Stimulated activated CD4-positive, alpha-beta T cell treated with anti-CD3 and anti-CD28 coated beads, Interleukin-12 subunit alpha, Interleukin-12 subunit beta, amount 100 ng/mL, for 4 hours (primary cell): ENCODE measurements around the gene RAB3IP.
"Not testable (repeated sequence)": the region's sequence is repeated elsewhere in the genome, so short reads cannot be mapped to it uniquely, and the experiment has no call there.

Source experiments
- DNase-seq: peaks from one replicate; pipeline ENCODE4 v3.0.0-alpha.2; 2020

Gene RAB3IP

DNA sequence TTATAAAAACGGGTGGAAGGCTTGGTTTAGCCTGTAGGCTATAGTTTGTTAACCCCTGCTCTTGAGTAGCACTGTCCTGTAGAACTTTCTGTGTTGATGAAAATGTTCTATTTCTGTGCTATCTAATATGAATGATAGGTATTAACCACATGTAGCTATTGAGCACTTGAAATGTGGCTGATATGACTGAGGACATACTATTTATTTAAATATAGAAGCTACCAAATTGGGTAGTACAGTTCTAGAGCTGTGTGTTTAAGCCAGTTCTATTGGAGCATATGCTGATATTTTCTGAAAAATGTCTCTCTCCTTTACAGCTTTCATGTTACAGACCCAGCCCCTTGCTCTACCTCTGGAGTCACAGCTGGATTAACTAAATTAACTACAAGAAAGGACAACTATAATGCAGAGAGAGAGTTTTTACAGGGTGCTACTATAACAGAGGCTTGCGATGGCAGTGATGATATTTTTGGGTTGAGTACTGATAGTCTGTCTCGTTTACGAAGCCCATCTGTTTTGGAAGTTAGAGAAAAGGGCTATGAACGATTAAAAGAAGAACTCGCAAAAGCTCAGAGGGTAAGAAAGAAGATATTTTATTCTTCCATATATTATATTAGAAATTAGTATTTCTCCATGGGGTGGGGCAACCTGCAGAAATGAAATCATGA lies 17.6 kb downstream of the RAB3IP start:
- DNase-seq: no peak

GRCh38 chr12:69758105-69758504 lies 19.4 kb downstream of the RAB3IP start:
- no peak for DNase-seq

DNA sequence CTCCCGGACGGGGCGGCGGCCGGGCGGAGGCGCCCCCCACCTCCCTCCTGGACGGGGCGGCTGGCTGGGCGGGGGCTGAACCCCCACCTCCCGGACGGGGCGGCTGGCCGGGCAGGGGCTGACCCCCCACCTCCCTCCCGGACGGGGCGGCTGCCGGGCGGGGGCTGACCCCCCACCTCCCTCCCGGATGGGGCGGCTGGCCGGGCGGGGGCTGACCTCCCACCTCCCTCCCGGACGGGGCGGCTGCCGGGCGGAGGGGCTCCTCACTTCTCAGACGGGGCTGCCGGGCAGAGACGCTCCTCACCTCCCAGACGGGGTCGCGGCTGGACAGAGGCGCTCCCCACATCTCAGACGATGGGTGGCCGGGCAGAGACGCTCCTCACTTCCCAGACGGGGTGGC lies 20.9 kb downstream of the RAB3IP start:
- DNase-seq: not testable (repeated sequence)

- no peak for DNase-seq
Observed at GRCh38 chr12:69765515-69765914, 26.9 kb downstream of the RAB3IP start.

- no peak for DNase-seq
Observed at GRCh38 chr12:69766260-69766659, 27.6 kb downstream of the RAB3IP start.

DNA sequence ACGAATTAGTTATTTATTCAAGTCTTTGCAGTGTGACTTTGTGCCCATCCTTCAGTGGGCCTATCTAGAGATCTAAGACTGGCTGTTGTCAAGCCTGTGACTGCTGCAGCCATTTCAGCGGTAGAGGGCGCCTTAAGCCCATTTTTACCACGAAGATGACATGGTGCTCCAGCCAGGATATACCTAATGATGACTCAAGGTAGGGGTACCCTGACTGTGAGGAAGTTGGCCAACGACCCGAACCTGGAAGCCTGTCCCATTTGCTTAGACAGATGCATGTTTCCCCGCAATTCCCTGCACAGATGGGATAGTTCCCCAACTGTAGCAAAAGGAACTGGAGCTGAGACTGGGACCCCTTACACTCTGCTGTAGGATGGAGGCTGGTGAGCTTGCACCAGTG lies 41.3 kb downstream of the RAB3IP start:
- no peak for DNase-seq

DNA sequence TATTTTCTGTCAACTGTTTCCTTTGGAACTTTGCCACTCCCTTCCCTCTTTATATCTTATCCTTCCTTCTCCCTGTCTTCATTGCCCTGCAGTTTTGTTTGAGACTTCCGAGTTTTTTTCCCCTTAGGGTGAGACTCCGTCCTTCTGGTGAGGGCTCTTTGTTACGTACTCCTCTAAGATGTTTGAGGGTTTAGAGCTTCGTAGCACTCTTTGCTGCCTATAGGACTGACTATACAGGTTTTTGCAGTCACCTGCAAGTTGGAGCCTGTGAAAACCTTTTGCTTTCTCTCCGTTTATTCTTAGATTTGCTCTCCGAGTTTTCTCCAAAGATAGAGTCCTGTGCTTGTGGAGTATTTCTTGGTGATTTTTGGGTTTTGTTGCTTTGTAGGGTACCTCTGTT lies 44.7 kb downstream of the RAB3IP start:
- no peak for DNase-seq

- DNase-seq: no peak
Observed at GRCh38 chr12:69789351-69789750, 50.7 kb downstream of the RAB3IP start.

DNA sequence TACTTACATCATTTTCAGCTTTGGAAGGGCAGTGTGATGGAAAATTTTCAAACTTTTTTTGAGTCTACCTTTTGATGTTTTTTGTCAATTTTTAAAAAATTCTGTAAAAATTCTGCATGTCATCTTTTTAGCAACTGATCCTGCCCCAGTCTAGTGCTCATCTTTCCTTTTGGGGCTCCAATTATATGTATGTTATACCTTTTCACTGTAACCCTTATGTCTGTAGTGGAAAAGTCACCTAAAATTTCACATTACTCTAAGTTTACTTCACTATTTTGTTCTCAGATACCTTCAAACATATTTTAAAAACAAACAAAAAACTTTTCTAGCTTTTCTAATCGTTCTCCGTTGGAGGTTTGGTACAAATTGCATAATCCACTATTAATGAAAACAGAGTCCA lies 53.9 kb downstream of the RAB3IP start:
- no peak for DNase-seq

DNA sequence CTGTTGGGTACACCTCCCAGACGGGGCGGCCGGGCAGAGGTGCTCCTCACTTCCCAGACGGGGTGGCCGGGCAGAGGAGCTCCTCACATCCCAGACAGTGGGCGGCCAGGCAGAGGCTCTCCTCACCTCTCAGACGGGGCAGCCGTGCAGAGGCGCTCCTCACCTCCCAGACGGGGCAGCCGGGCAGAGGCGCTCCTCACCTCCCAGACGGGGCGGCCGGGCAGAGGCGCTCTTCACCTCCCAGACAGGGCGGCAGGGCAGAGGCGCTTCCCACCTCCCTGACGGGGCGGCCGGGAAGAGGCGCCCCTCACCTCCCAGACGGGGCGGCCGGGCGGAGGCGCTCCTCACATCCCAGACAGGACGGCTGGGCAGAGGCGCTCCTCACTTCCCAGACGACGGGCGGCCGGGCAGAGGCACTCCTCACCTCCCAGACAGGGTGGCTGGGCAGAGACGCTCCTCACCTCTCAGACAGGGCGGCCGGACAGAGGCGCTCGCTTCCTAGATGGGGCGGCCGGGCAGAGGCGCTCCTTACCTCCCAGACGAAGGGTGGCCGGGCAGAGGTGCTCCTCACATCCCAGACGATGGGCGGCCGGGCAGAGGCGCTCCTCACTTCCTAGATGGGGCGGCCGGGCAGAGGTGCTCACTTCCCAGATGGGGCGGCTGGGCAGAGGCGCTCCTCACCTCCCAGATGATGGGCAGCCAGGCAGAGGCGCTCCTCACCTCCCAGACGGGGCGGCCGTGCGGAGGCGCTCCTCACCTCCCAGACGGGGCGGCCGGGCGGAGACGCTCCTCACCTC lies 68.6 kb downstream of the RAB3IP start:
- DNase-seq: not testable (repeated sequence)

DNA sequence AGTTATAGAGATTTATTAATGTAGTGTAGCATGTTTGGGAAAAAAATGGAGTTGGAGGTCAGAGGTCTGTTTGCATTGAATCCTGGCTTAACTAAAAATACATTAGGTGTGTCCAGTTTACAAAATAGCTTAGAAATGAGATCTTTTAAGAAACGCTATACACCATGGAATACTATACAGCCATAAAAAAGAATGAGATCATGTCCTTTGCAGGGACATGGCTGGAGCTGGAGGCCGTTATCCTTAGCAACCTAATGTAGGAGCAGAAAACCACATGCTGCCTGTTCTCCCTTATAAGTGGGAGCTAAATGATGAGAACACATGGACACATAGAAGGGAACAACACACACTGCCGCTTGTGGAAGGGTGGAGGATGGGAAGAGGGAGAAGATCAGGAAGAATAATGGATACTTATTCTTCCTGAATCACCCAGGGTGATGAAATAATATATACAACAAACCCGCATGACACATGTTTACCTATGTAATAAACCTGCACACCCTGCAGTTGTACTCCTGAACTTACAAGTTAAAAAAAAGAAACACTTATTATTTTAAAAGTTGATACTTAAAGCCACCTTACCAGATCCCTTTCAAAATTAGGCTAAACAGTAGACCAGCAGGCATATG lies 72.3 kb downstream of the RAB3IP start:
- DNase-seq: no peak

- DNase-seq: no peak
Observed at GRCh38 chr12:69816082-69816481, 77.4 kb downstream of the RAB3IP start.

- no peak for DNase-seq
Observed at GRCh38 chr12:69821032-69821455, 82.4 kb downstream of the RAB3IP start.

DNA sequence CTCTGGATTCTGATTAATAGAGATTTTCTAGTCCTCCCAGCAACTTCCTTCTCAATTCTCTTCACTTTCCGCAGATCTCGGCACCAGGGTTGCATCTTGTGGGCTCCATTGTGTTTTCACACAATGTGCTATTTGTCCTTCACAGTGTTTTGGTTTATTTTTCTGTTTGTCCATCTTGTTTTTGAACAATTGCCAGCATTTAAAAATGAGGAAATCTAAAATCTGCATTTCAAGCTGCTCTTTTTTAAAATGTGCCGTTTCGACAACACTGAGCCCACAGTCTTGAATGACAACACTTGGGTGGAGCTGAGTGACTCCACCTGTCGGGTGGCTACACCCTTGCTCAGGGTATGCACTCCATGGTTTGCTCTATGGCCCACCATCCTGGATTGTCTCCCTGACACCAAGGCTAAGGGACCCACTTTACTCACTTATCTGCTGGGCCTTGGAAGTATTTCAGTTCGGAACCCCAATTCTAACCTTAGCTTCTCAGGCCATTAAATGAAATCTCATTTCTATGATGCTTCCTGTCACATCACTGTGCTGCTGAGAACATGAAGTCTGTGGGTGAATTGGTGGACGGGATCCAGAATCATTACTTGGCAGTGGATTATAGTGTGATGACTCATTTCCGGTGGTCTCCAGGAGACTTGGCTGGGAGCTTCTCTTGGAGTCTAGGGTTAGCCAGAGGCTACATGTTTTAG lies 82.9 kb downstream of the RAB3IP start:
- DNase-seq: no peak

DNA sequence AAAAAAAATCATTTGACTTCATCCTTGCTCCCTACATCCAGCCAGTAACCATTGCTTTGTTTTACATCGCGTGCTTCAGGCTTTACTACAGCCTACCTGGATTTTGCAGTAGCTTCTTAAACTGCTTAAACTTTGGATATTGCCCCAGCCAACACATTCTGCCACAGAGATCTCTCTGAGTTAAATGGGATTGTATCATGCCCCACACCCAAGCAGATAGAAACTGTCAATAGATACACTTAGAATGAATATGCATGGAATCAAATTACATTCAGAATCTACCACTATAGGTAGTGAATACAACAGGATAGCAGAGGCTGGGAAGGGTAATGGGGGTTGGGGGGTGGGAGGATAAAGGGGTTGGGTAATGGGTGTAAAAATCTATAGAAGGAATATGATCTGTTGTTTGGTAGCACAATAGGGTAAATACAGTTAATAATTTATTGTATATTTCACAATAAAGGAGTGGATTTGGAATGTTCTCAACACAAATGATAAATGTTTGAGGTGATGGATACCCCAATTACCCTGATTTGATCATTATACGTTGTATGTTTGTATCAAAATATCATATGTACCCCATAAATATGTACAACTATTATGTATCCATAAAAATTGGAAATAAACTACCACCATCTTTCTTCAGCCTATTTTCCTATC lies 83.7 kb downstream of the RAB3IP start:
- no peak for DNase-seq

DNA sequence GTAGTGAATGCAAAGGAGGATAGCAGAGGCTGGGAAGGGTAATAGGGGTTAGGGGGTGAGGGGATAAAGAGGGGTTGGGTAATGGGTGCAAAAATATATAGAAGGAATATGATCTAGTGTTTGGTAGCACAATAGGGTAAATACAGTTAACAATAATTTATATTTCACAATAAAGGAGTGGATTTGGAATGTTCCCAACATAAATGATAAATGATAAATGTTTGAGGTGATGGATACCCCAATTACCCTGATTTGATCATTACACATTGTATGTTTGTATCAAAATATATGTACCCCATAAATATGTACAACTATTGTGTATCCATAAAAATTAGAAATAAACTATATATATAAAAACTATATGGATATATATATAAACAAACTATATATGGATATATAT lies 85.4 kb downstream of the RAB3IP start:
- no peak for DNase-seq

- no peak for DNase-seq
Observed at GRCh38 chr12:69824966-69825560, 86.4 kb downstream of the RAB3IP start, which contains the start of gene MYRFL. MYRFL (plus strand) TSS chr12:69825227; CDS start chr12:69825518, 291 bp downstream.

DNA sequence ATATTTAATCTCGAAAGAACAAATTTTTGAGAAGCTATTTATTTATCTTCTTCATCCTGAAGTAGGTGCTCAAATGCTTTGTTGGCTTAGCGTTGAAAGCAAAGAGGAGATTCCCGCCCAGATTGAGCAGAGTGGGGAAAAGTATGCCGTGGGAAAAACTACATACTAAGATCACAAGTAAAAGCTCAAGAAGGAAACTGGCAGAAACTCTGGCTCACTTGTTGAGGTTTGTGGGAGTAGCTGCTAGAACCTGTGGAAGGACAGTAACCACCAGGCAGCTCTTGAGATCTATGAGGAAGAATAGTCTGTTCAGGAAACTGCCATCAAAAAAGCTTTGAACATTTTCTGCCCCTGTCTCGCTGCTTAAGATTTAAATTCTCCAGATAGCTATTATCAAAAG lies 90.2 kb downstream of the RAB3IP start:
- no peak for DNase-seq

DNA sequence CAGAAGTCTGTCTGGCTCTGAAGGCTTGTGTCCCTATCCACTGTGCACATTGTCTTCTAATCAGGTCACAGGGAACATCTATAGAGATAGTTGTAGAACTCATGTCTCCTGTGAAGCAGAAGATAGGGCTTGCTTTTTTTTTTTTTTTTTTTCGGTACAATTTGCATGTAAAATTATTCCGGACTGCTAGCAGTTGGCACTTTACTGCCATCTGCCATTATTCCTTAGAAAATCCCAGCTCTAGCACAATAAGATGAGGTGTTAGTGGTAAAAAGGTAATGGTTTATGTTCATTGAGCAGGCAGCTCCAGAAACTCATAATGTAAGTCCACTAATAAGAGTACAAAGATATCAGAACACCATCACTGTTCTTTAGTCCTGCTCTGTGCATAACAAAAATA lies 95.0 kb downstream of the RAB3IP start:
- no peak for DNase-seq

- DNase-seq: no peak
Observed at GRCh38 chr12:69834147-69834546, 95.5 kb downstream of the RAB3IP start.

DNA sequence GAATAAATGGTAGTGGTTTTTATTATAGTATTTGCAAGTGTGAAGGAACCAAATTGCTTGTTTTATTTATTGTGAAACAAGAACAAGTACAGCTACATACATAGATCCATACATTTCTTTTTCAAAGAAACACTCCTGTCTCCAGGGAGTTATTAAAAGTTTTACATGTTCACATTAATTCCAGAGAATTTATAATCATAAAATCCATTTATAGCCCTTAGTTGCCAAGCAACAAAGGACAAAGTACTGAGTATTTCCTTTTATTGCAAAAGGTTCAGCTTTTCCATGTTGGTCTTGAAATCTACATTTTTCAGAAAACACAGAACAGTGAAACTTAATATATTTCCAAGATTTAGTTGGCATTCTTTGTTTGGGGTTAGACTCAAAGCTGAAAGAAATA lies 95.9 kb downstream of the RAB3IP start:
- no peak for DNase-seq

GRCh38 chr12:69835081-69835480 lies 96.4 kb downstream of the RAB3IP start:
- DNase-seq: no peak
